Measurements from ENCODE around the gene LIN37.
A peak's percentile ranks its signal among the peaks of the same experiment; 100 is the strongest.

Gene LIN37, protein sequence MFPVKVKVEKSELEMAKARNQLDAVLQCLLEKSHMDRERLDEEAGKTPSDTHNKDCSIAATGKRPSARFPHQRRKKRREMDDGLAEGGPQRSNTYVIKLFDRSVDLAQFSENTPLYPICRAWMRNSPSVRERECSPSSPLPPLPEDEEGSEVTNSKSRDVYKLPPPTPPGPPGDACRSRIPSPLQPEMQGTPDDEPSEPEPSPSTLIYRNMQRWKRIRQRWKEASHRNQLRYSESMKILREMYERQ

DNA sequence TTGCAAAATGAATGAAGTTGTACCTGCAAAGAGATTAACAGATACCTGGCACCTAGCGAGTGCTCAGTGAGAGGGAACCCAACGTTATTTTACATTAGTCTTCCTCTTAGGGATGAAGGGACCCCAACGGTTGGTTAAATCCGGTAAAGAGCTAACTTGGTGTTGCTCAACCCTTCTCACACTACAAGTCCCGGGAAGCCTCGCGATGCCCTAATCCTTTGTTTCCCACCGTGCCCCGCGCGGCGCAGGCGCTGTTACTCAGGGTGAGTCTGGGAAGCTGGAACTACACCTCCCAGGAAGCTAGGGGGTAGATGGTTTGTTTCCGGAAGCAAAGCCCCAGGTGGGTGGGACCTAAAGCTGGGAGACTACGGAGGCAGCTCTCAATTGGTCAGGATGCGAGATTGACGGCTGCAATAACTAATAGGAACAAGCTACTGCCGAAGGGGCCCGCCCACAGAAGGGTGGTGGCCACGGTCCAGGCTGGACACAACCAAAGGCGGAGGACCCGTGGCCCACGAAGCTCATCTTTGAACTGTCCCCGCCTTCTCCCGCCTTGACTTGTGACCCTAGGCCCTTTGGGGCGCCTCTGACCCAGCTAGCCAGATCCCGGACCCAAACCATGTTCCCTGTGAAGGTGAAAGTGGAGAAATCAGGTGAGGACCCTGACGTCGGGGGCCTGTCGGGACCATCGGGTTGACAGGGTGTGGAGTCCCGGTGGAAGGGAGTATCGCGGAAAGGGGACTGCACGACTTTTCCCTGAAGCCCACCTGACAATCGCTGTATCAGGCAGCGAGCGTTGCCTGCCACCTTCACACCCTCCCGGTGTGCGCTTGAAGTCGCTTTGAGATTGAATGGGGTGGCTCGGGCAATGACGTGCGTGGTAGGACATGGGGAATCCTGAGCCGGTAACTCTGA lies at the start of gene LIN37:
TSS of gene LIN37 (plus strand) at position 471 of the 915 bp plus-strand sequence. CDS start at position 620, 149 bp downstream.
- peak; percentile 97 for DNase-seq

DNA sequence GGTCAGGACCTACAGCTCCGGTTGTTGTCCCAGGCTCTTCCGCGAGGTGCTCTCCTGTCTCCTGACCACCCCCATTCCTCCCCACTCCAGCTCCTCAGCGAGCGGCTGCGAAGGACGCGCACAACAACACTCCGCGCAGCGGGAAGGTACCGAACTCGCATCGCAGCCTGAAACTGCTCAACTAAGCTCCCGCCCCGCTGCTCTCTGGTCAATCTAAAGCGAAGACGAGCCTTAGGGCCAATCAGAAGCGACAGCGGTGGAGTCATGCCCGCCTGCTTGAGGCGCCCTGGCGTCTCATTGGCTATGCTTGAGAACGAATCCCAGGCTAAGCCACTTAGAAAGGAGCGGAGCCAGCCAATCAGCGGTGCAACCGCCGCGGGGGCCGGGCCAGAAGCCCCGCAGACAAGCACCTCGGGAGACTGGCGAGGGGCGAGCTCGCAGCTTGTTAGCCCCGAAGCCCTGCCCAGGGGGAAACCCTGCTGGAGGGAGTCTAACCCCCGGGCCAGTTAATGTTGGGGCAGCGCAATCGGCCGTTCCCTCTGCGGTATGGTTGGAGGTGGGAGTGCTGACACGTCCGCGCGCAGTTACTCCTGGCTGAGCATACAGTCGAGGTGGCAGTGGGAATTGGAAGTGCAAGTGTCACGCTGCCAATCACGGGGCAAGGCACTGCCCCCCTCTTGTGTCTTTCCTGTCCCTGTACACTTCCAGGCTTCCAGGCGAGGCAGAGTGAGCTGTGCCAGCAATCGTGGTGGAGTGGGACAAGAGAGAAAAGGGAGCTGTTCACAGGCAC lies 46.0 kb upstream of the LIN37 start:
- peak; percentile 89 for DNase-seq

DNA sequence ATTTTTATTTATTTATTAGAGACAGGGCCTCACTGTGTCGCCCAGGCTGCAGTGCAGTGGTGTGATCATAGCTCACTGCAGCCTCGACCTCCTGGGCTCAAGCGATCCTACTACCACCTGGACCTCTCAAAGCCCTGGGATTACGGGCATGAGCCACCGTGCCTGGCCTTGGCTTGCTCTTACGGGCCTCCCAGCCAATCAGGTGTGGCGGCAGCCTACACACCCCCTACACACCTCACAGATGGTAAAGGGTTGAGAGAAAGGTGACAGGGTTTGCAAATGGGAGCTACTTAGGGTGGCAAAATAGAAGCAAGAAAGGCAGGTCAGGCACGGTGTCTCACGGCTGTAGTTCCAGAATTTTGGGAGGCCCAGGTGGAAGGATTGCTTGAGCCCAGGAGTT lies 45.0 kb upstream of the LIN37 start:
- DNase-seq: no peak

DNA sequence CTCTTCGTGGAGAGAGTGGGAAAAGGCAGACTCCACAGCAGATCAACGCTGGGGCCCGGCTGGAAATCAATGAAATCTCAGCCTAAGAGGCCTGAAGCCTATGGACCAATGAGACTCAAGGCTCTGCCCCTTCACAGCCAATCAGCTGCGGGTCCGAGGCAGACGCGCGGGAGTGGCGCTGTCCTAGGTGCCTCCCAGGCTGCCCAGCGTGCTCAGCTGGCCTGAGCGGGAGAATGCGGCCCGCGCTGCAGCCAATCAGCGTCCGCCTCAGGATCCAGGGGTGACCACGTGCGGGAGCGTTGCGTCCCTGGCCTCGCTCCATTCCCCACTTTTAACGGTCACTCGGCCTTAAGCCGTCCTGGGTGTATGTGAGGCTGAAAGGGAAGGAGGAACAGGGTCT lies 44.2 kb upstream of the LIN37 start, which contains the start of gene ZBTB32:
TSS of gene ZBTB32 (plus strand) at position 341 of the 400 bp plus-strand sequence. CDS start 10,069 bp downstream, outside the sequence.
- no peak for DNase-seq

DNA sequence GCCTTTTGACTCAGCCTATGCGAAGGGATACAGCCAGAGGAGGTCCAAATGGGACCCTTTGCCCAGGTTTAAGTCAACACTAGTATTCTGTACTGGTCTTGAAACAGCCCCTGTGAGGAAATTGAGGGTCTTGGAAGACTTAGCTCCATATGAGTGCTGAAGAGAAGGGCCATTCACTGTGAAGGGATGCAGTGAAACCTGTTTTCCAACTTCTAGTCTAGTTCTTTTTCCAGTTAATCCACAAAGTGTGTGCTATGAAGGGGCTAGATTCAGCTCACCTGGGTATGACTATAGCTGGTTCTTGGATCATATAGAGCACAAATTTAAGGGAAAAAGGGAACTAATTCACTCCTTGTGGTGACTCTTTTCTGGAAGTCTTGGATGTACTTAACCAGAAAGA lies 40.0 kb upstream of the LIN37 start:
- no peak for DNase-seq

DNA sequence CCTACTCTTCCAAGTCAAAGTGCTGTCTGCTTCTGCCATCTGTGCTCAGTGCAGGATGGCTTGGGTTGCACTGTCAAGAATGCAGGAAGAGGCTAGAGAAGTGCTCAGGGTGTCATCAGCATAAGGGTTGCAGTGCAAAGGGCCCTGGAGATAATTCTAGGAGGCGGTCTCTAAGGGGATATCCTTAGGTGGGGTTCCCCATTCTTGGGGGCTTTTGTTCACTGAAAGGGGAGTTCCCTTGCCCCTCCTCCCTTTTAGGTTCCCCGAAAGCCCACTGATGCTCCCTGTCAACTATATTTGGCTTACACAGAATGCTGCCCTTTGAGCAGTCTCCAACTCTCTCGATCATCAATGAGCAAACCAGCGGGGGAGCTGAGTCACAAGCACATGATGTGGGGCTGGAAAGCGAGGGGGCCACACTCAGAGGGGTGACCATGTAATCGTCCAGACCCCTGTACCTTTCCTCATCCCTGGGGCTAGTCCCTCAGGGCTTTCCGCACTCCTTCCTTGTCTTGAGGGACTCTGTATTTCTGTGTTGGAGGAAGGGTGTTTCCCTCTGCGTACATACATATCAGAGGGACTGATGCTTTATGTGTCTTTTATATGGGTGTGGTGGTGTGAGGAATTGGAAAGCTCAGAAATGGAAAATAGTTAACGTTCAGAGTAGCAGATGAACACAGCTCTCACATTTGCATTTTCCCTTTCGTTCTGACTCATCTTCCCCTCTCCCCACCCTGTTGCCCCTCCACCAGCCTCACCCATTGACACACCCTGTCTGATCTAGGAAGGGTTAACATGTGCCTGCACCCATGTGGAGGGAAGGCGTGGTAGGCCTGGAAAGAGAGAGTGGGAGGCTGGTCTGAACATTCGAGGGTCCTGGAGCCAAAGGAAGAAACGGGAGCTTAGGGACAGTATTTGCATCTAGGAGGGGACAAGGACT lies 37.3 kb upstream of the LIN37 start:
- DNase-seq: no peak

DNA sequence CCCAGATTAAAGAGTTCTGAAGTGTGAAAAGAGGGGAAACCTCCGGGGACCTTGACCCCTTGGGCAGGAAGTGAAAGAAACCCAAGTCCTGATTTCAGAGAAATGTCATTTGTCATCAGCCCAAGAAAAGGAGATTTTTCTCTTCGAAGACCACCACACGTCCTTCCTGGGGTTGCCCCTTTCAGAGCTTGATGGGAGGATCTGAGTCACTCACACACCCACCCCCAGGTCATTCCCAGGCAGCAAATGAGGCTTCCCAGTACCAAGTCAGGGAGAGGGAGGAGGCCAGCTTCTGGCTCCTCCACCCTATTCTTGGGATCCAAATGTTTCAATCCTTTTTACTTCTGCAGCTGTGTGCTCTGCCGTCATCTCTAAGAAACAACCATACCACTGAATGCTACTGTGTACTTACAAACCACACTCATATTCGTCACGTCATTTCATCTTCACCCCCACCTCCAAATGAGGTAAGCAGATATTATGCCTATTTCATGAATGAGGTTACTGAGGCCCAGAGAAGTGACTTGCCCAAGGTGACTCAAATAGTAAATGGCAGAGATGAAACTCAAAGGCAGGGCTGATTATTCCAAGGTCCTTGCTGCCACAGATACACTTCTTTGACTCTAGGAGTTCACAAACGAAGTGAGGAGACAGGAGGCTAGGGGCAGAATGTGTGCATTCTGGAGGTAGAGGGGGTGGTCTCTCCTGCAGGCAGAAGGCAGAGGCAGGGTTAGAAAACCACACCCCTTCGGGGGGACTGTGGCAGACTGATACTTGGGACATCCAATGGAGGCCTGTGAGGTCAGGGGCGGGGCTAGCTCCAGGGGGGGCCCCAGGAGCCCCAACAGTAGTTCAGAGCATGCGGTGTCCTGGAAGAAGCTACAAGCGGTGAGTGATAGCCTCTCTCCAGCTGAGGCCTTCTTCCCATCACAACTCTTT lies 35.5 kb upstream of the LIN37 start:
- no peak for DNase-seq

DNA sequence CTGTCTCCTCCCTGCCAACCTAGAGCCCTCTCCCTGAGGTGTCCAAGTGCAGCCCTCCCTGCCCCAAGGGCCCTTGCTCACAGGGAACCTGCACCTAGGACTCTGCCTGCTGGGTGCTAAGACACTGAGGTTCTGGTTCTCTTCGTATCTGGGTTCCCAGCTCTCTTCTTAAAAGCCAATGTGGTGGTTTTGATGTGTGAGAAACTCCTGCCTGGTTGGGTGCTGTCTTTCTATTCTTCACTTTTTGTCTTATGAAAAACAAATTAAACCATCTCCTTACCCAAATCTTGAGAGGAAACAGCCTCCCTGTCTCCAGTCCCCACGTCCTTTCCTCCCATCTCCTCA lies 34.9 kb upstream of the LIN37 start:
- DNase-seq: no peak

DNA sequence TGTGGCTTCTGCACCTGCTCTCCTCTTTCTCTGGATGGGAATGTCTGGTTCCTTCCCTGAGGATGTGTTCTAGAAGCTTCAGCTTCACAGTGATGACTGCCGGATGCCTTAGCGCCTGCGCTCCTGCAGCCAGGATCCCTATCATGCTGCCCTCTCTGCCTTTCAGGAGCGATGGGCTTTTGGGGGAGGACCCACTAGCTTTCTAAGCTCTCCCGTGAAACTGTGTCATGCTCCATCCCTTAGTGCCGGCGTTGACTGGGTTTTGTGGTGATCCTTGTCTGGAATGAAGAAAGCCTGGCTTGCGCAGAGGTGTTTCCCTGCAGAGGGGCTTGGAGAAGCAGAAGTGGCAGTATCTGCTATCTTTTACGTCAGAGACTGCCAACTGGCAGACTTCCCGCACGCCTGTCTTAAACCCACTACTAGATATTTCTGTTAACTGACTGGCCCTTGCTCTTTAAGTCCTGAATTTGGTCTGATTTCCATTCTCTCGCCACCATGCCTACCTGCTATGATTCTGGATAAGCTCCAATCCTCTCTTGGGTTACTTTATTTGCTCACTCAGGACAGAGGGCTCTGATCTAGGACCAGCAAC lies 34.4 kb upstream of the LIN37 start:
- no peak for DNase-seq

DNA sequence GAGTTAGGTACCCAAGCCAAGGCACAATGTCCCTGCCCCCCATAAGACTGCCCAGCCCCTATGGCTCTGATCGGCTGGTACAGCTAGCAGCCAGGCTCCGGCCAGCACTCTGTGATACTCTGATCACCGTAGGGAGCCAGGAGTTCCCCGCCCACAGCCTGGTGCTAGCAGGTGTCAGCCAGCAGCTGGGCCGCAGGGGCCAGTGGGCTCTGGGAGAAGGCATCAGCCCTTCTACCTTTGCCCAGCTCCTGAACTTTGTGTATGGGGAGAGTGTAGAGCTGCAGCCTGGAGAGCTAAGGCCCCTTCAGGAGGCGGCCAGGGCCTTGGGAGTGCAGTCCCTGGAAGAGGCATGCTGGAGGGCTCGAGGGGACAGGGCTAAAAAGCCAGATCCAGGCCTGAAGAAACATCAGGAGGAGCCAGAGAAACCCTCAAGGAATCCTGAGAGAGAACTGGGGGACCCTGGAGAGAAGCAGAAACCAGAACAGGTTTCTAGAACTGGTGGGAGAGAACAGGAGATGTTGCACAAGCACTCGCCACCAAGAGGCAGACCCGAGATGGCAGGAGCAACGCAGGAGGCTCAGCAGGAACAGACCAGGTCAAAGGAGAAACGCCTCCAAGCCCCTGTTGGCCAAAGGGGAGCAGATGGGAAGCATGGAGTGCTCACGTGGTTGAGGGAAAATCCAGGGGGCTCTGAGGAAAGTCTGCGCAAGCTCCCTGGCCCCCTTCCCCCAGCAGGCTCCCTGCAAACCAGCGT lies 33.6 kb upstream of the LIN37 start:
- no peak for DNase-seq

DNA sequence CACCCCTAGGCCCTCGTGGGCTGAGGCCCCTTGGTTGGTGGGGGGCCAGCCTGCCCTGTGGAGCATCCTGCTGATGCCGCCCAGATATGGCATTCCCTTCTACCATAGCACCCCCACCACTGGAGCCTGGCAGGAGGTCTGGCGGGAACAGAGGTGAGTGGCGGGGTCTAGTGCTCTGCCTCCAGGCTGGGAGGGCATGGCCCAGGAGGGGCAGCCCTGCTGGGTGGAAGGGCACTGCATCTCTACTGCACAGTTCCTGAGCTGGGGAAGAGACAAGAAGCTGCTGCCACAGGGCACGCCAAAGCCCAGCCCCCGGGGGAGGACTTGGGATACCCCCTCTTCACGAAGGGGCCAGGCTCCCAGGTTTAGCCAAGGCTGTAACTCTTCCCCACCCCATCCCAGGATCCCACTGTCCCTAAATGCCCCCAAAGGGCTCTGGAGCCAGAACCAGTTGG lies 33.0 kb upstream of the LIN37 start:
- no peak for DNase-seq

DNA sequence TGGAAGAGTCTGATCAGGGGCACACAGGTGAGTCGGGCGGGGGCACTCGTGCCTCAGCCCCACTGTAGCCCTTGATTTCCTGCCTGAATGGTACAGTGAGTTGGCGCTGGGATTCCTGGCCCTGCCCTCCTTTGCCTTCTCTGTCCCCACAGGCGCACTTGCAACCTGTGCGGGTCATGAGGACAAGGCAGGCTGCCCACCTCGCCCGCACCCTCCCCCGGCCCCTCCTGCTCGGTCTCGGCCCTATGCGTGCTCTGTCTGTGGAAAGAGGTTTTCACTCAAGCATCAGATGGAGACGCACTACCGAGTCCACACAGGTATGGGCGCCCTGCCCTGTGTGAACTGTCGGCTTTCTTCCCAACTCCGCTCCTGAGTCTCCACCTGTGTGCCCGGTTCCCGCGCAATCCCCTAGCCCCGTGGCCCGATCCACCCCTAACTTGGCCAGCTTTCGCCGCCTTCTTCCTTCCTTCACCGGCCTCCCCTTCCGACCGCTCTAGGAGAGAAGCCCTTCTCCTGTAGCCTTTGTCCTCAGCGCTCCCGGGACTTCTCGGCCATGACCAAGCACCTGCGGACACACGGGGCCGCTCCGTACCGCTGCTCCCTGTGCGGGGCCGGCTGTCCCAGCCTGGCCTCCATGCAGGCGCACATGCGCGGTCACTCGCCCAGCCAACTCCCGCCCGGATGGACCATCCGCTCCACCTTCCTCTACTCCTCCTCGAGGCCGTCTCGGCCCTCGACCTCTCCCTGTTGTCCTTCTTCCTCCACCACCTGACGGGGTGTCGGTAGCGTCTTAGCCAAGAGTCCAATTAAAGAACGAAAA lies 32.2 kb upstream of the LIN37 start:
- DNase-seq: no peak

DNA sequence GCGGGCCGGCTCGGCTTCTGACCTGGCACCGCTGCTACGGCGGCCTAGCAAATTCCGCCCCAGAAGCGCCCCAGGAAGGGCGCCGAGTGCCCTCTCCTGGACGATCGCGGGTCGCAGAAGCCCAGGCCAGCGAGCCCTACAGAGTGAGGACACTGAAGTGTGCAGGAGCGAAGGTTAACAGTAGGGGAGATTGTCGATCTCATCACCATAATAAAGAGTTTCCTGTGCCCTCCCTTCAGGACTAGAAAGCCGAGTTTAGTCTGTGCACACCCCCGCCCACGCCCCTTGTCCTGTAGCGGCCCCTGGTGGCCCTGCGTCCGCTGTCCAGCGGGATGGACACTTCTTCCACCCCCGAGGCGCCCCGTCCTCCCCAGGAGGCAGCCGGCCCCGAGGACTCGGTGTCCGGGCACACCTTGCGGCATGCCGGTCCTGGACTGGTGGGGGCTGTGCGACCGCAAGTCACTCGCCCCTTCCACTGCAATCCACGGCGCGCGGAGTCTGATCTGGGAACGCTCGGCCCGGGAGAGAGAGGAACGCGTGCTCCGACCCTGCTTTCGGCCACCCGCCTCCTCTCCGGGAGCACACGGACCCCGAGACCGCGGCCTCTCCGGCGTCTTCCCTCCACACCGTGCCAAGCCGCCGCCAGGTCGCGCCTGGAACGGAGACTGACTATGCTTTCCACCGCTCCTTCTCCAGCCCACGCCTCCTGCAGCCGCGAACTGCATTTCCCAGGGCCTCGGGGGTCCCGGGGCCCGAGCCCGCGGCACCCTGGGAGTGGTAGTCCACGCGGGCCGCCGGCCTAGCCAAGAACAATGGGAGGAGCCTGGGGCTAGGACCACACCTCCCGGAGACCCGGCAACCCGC lies 31.3 kb upstream of the LIN37 start:
- peak; percentile 95 for DNase-seq

DNA sequence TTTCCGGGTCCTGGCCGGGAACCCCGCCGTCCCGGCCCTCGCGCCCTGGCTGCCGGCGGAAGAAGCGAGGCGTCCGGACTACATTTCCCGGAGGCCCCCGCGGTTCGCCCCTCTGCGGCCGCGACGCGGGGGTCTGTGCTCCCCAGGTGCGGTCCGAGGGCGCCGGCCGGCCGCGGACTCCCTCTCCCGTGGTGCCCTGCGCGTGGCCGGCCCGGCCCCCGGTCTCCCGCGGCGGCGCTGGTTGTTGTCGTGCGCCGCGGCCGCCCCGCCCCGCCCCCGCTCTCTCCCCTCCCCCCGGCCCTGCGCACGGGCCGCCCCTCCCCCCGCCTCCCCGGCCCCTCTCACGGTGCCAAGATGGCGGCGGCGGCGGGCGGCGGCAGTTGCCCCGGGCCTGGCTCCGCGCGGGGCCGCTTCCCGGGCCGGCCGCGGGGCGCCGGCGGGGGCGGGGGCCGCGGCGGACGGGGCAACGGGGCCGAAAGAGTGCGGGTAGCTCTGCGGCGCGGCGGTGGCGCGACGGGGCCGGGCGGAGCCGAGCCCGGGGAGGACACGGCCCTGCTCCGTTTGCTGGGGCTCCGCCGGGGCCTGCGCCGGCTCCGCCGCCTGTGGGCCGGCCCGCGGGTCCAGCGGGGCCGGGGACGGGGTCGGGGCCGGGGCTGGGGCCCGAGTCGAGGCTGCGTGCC lies 30.6 kb upstream of the LIN37 start, which contains the start of gene KMT2B:
TSS of gene KMT2B (plus strand) at position 339 of the 680 bp plus-strand sequence. CDS start at position 355, 16 bp downstream.
- DNase-seq: no peak

DNA sequence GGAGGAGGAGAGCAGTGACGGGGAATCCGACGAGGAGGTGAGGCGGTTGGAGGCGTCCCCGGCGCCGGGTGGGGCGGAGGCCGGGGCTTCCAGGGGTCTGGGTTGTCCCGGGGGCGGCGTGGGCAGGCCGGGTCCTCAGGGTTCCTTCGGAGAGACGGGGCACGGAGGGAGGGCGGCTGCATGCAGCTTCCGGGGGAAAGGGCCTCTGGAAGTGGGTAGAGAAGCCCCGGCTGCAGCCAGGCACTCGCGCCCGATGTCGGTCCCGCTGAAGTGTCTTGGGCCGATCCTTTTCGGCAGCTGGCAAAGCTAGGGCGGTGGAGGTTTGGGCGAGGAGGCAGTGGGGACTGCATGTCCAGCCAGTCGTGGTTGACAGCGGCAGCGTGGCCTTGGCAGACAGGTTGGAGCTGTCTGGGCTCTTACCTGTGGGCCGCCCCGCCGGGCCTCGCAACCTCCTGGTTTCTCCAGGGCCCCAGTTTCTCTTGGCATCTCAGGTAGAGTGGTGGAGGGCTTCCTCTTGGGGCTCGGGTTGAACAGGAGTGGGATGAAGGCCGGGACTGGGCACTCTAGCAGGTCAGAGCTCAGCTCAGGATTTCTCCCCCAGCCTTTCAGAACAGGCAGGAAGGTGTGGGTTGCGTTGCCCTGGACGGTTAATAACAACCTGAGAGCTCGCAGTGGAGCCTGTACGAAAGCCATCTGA lies 29.9 kb upstream of the LIN37 start:
- peak; percentile 38 for DNase-seq

DNA sequence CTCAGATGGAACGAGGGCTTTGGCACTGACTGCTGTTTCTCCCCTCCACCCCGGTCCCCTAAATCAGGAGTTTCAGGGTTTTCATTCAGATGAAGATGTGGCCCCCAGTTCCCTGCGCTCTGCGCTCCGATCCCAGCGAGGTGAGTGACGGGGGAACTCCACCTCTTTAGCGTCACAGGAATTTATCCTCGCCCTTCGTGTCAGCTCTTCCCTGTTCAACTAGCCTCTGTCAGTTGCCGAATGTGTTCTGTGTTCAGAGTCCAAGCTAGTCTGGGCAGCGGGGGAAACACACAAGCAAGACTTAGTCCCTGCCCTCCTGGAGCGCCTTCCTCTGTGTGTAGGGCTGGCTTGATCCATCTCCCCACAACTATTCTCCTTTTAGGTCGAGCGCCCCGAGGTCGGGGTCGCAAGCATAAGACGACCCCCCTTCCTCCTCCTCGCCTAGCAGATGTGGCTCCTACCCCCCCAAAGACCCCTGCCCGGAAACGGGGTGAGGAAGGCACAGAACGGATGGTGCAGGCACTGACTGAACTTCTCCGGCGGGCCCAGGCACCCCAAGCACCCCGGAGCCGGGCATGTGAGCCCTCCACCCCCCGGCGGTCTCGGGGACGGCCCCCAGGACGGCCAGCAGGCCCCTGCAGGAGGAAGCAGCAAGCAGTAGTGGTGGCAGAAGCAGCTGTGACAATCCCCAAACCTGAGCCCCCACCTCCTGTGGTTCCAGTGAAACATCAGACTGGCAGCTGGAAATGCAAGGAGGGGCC lies 28.8 kb upstream of the LIN37 start:
- no peak for DNase-seq
